C4-2B (cell line): ENCODE results near the gene LIX1L.

Source experiments
- H3K27ac ChIP-seq: fragments of 450-650 bp; 2 replicates; pipeline ENCODE4 v1.5.1; 2017
- ZFX ChIP-seq: fragments of 450-650 bp; IDR thresholded peaks from 2 replicates; pipeline ENCODE4 v1.6.1; 2017
- TF ChIP-seq, protein P1 (sequence below): fragments of 450-650 bp; conservative IDR thresholded peaks from 2 replicates; pipeline ENCODE4 v1.5.1; 2017; ENCODE audit warnings: mild to moderate bottlenecking

LIX1L gene

GRCh38 chr1:145965119-145965744 is 7.4 kb upstream of the LIX1L start:
- no peak overlapping the region; the same call in 1 of the 2 replicates for H3K27ac ChIP-seq
- no peak for TF ChIP-seq ZFX
- TF ChIP-seq, protein P1, sequence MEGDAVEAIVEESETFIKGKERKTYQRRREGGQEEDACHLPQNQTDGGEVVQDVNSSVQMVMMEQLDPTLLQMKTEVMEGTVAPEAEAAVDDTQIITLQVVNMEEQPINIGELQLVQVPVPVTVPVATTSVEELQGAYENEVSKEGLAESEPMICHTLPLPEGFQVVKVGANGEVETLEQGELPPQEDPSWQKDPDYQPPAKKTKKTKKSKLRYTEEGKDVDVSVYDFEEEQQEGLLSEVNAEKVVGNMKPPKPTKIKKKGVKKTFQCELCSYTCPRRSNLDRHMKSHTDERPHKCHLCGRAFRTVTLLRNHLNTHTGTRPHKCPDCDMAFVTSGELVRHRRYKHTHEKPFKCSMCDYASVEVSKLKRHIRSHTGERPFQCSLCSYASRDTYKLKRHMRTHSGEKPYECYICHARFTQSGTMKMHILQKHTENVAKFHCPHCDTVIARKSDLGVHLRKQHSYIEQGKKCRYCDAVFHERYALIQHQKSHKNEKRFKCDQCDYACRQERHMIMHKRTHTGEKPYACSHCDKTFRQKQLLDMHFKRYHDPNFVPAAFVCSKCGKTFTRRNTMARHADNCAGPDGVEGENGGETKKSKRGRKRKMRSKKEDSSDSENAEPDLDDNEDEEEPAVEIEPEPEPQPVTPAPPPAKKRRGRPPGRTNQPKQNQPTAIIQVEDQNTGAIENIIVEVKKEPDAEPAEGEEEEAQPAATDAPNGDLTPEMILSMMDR: no peak

GRCh38 chr1:145964328-145965118 is 6.7 kb upstream of the LIX1L start, which contains the start of the genes ANKRD34A and POLR3GL:
TSS of gene ANKRD34A (minus strand) at chr1:145964575. CDS start at chr1:145961759, 2,816 bp downstream.
TSS of gene POLR3GL (plus strand) at chr1:145964690. CDS start at chr1:145974866, 10,176 bp downstream.
- TF ChIP-seq, protein P1: no peak
- no peak for TF ChIP-seq ZFX

DNA sequence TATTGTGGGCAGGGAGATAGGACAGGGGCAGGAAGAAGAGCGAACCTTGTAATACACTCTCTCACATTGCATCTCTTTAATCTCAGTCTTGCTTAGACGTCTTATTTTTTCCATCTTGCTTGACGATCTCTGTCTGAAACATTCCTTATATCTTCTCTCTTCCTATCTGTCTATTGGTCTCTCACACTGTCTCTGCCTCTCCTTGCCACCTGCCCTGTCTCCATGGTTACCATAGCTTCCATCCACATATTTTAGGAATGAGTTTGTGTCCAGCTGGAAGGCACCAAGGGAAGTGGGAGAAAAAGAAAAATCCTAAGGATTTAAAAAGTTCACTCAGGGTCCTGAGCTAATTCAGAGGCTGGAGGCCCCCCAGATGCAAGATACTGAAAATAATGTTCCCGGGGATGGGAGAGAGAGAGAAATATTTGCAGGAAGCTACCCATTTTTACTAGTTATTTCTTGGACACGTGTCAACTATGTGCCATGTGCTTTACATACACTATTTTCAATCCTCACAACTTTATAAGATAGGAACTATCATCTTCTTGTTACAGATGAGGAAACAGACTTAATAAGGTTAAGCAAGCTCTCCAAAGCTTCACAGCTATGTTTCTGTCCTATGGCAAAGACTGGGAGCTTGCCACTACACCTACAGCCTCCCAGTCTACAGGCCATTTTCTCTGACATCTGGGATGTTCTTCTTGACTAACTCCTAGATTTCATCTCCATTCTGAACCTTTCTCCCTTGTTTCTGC is 5.6 kb upstream of the LIX1L start:
- TF ChIP-seq ZFX: no peak
- TF ChIP-seq, protein P1: no peak
- peak overlapping the region; percentile 64 for H3K27ac ChIP-seq

More at GRCh38 chr1:145964328-145965118, 6.7 kb upstream of the LIX1L start, which contains the start of the genes ANKRD34A and POLR3GL:
- peak within 1 kb of the TSS; percentile 64 for H3K27ac ChIP-seq

DNA sequence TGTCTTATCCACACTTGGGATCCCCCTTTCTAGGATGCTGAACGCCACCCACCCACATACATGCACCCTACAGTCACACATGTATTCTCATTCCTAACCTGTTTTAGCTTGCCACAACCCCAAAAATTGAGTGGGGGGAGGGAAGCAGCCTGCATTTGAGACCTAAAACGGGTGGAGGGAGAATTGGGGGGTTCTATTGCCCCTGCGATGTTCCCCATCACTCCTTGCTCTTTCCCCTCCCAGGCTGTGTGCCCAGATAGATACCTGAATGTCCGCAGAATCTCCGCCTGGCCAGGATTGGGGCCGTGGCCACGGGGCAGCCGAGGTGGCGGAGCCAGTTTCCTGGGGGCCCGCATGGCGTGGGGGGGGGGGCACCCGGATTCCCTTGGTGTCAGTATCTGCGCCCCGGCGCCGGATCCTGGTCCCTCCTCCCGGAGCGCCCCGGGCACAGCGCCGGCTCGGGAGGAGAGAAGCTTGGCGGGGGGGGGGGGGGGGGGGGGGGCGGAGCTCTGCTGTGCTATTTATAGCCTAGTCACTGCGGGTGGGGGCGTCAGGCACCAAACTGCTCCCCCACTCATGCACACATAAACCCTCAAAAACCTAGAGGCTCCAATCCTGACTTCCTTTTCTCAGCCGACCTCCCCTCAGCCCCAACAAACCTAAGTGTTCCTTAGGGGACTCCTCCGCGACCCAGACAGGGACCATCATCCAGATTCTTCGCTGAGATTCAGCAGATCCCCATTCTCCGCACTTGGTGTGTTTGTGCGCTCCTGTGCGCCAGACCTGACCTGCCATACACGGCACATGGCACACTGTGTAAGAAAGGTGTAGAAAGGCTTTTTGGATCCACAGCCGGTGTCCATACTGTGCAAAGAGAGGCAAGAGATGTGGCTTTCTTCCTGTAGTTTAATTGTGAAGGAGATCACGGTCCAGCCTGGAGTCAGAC is 4.6 kb upstream of the LIX1L start:
- H3K27ac ChIP-seq: no peak overlapping the region
- TF ChIP-seq ZFX: no peak
- TF ChIP-seq, protein P1: no peak

DNA sequence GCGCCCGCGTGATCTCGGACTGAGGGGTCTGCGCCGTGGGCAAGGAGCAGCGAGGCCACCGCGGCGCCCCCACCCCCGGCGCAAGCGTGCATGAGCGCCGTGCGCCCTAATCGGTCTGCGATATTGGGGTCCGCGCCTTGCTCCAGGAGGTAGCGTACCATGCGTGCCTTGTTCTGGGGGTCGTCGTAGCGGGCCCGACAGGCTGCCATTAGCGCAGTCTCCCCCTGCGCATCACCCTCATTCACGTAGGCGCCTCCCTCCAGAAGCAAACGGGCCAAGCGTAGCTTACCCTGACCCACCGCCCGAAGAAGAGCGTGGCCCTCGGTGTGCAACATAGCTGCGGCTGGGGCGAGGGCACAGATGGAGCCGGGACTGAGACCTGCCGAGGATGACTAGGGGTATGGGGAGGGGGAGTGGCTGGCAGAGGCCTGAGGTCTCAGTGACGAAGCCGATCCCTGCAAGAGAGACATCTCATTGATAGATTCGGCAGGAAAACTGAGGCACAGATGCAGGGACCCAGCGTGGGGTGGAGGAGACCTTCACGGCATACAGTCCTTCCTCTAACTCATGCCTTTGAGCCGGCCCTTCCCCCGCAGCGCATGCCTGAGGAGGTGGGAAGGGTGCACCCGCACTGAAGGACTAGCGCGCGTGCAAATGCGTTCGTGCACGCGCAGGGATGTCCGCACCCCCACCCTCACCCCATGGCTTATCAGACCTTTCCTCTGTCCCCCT is 3.8 kb upstream of the LIX1L start:
- TF ChIP-seq, protein P1: no peak
- no peak for TF ChIP-seq ZFX
- no peak overlapping the region for H3K27ac ChIP-seq

DNA sequence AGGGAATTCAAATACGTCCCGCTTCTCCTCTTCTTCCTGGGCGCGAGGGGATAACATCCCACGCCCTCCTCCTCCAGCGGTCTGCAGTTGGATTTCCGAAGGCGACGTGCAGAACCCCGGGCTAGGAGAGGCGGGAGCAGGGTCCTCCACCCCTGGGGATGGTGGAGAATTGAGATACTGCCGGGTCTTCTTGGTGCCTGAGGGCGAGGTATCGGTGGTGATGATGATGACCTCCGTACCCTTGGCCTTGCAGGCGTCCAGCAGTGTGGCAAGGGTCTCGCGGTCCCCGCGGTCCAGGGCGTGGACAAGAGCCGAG is 3.2 kb upstream of the LIX1L start:
- no peak overlapping the region for H3K27ac ChIP-seq
- TF ChIP-seq, protein P1: no peak
- TF ChIP-seq ZFX: no peak
